Hematopoietic multipotent progenitor cell treated with erythropoietin and hydrocortisone succinate and interleukin-3 and kit ligand, for 17 days (in vitro differentiated cells): ENCODE data around the gene PFKFB2.

Experiments
- DNase-seq: peaks from one replicate; pipeline ENCODE4 v3.0.0-alpha.2; 2015; ENCODE audit warnings: low spot score

The PFKFB2 gene

GRCh38 chr1:207088701-207089626 is 35.9 kb downstream of the PFKFB2 start, which contains the start of gene C4BPB:
C4BPB (plus strand) TSS chr1:207088860; CDS start chr1:207089532, 672 bp downstream.
- no peak for DNase-seq

- no peak for DNase-seq
Measured at GRCh38 chr1:207089627-207090355, 36.7 kb downstream of the PFKFB2 start.

GRCh38 chr1:207091200-207091908 is 38.3 kb downstream of the PFKFB2 start:
- DNase-seq: no peak

GRCh38 chr1:207093944-207094343 is 40.9 kb downstream of the PFKFB2 start:
- no peak for DNase-seq

- DNase-seq: no peak
Measured at GRCh38 chr1:207097871-207098324, 44.8 kb downstream of the PFKFB2 start.

- DNase-seq: no peak
Measured at GRCh38 chr1:207101720-207102119, 48.6 kb downstream of the PFKFB2 start.

- no peak for DNase-seq
Measured at GRCh38 chr1:207102146-207102545, 49.1 kb downstream of the PFKFB2 start.

GRCh38 chr1:207102659-207103058 is 49.6 kb downstream of the PFKFB2 start:
- DNase-seq: no peak

GRCh38 chr1:207103892-207104373 is 50.9 kb downstream of the PFKFB2 start, which contains the start of gene C4BPA:
C4BPA (plus strand) TSS chr1:207104233; CDS start chr1:207113026, 8,793 bp downstream.
- no peak for DNase-seq

- no peak for DNase-seq
Measured at GRCh38 chr1:207109004-207109403, 55.9 kb downstream of the PFKFB2 start.

- DNase-seq: no peak
Measured at GRCh38 chr1:207112616-207113296, 59.7 kb downstream of the PFKFB2 start.

- DNase-seq: no peak
Measured at GRCh38 chr1:207115269-207115668, 62.2 kb downstream of the PFKFB2 start.

- no peak for DNase-seq
Measured at GRCh38 chr1:207124389-207124788, 71.3 kb downstream of the PFKFB2 start.

- no peak for DNase-seq
Measured at GRCh38 chr1:207128336-207128921, 75.4 kb downstream of the PFKFB2 start.

GRCh38 chr1:207129053-207129452 is 76.0 kb downstream of the PFKFB2 start:
- DNase-seq: no peak
